Measurements from ENCODE around the gene LNX2.

Gene LNX2

DNA sequence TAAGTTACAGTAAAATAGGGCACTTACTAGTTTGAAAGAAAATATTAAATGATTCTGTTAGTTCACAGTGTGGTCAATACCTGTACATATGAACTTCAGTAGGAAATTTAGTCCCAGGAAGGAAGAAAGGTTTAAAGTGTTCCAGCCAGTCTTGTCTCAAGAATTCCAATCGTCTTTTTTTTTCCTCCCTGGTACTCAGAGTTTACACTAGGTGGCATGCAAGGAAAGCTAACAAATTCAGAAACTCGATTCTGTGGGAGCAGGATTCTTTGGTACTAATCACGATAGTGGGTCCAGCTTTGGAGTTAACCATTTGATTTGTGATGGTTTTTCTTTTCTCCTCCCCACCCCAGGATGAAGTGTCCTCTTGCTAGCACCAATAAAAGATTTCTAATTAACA lies 45.0 kb upstream of the LNX2 start:
- TF ChIP-seq FOXP2 (optimal IDR thresholded peaks at IDR 0.05; ENCODE audit: borderline replicate concordance, extremely low read depth, extremely low read length, insufficient read depth) (no peak), SIN3A (IDR thresholded peaks at IDR 0.05; ENCODE audit: borderline replicate concordance, insufficient read depth, low read length) (no peak), POLR2AphosphoS5 (IDR thresholded peaks at IDR 0.05; ENCODE audit: low read depth, low read length) (no peak), REST (IDR thresholded peaks at IDR 0.05; ENCODE audit: insufficient read depth in 1 of 2, low read depth in 2 of 2, low read length in 2 of 2) (no peak), TAF1 (IDR thresholded peaks at IDR 0.05; ENCODE audit: borderline replicate concordance, insufficient read depth, low read length) (no peak)

DNA sequence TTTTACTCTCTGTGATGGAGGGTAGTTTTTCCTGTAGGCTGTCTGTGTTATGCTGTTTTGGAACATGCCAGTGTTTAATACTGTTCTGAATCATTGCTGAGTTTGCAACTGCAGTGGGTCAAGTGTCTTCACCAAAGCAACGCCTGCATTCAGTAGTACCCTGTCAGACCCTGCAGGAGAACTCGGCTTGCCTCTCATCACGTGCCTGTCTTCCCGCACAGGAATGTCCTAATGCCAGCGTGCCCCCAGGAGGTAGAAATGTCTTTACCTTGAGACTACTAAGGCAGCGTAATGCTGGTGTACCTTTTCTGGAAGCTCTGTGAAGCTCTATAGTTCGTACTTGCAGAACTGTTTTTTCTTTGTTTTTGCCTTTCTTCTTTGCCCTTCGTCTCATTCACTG lies 43.6 kb upstream of the LNX2 start:
- TF ChIP-seq REST (IDR thresholded peaks at IDR 0.05; ENCODE audit: insufficient read depth in 1 of 2, low read depth in 2 of 2, low read length in 2 of 2) (no peak), POLR2AphosphoS5 (IDR thresholded peaks at IDR 0.05; ENCODE audit: low read depth, low read length) (no peak), SIN3A (IDR thresholded peaks at IDR 0.05; ENCODE audit: borderline replicate concordance, insufficient read depth, low read length) (no peak), FOXP2 (optimal IDR thresholded peaks at IDR 0.05; ENCODE audit: borderline replicate concordance, extremely low read depth, extremely low read length, insufficient read depth) (no peak), TAF1 (IDR thresholded peaks at IDR 0.05; ENCODE audit: borderline replicate concordance, insufficient read depth, low read length) (no peak)

DNA sequence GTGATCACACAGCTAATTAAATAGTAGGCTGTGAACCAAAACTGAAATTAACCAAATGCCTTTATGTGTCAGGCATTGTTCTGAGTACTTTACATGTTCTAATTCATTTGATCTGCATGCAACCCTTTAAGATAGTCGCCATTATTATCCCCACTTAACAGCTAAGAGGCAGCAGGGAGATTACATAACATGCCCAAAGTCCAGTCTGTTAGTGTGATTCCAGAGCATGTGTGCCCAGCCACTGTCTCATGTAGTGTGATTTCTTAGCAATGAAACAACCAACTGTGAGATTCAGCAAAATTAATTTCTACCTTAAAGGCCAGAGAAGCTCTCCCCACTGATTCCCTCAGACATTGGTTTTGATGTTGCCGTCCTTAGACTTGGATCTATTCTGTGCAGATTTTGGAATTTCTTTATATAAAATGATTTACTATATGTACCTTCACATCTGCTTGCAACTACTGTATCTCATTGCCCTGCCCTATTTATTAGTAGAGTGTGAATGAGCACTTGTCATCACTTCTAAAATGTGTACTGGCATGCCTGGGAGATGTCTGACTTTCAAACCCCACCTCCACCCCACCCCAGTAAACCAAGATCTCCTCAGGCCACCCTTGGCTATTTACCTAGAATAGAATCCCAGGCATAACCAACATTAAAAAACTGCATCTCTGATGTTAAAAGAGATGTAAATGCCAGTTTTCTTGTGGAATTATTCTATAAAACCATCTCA lies 42.6 kb upstream of the LNX2 start:
- TF ChIP-seq REST (IDR thresholded peaks at IDR 0.05; ENCODE audit: insufficient read depth in 1 of 2, low read depth in 2 of 2, low read length in 2 of 2): no peak
- no peak for TF ChIP-seq FOXP2 (optimal IDR thresholded peaks at IDR 0.05; ENCODE audit: borderline replicate concordance, extremely low read depth, extremely low read length, insufficient read depth)
- TF ChIP-seq TAF1 (IDR thresholded peaks at IDR 0.05; ENCODE audit: borderline replicate concordance, insufficient read depth, low read length): no peak
- no peak for TF ChIP-seq SIN3A (IDR thresholded peaks at IDR 0.05; ENCODE audit: borderline replicate concordance, insufficient read depth, low read length)
- no peak for TF ChIP-seq POLR2AphosphoS5 (IDR thresholded peaks at IDR 0.05; ENCODE audit: low read depth, low read length)

GRCh38 chr13:27661017-27661416 lies 40.7 kb upstream of the LNX2 start:
- TF ChIP-seq TAF1 (IDR thresholded peaks at IDR 0.05; ENCODE audit: borderline replicate concordance, insufficient read depth, low read length) (no peak), POLR2AphosphoS5 (IDR thresholded peaks at IDR 0.05; ENCODE audit: low read depth, low read length) (no peak), REST (IDR thresholded peaks at IDR 0.05; ENCODE audit: insufficient read depth in 1 of 2, low read depth in 2 of 2, low read length in 2 of 2) (no peak), SIN3A (IDR thresholded peaks at IDR 0.05; ENCODE audit: borderline replicate concordance, insufficient read depth, low read length) (no peak)
